CD8-positive, alpha-beta memory T cell (primary cell): ENCODE data around the gene GGTLC1. TPM values are rescaled to one million over a fixed set of nuclear protein-coding genes. Genes with fewer than 3 reads are reported as not detected.
A peak's percentile ranks its signal among the peaks of the same experiment; 100 is the strongest.
"Not testable (repeated sequence)": the region's sequence is repeated elsewhere in the genome, so short reads cannot be mapped to it uniquely, and the experiment has no call there.

ENCODE experiments used
- CTCF ChIA-PET: fragments of 350-600 bp; sonication (Branson Sonifier 250); formaldehyde crosslinking; loops from one replicate; lab custom pipeline; 2021; ENCODE audit warnings: antibody characterized with exemption; lab: Charles Lee
- POLR2A ChIA-PET: fragments of 350-600 bp; sonication (Branson Sonifier 250); formaldehyde crosslinking; loops from one replicate; lab custom pipeline; 2021; ENCODE audit warnings: antibody characterized with exemption; lab: Charles Lee
- DNase-seq, 5 donors: peaks; one replicate each; pipeline versions ENCODE4 v3.0.0 to v3.0.0-alpha.2; 2020 to 2022; ENCODE audit warnings: mixed read lengths in 1 of 5
- H3K27ac ChIP-seq: one replicate; pipeline ENCODE4 v1.7.0; 2013; ENCODE audit warnings: low read depth, mild to moderate bottlenecking, low read length, moderate library complexity
- H3K27me3 ChIP-seq: 2 replicates; pipeline ENCODE4 v1.7.0; 2013; ENCODE audit warnings: low read length, mild to moderate bottlenecking; ENCODE audit not compliant: insufficient read depth, poor library complexity, severe bottlenecking
- H3K36me3 ChIP-seq: 2 replicates; pipeline ENCODE4 v1.7.0; 2013; ENCODE audit warnings: mild to moderate bottlenecking, low read length, moderate library complexity; ENCODE audit not compliant: insufficient read depth
- H3K4me1 ChIP-seq: 2 replicates; pipeline ENCODE4 v1.7.0; 2013; ENCODE audit warnings: mild to moderate bottlenecking, low read length, moderate library complexity; ENCODE audit not compliant: insufficient read depth
- H3K4me3 ChIP-seq: 2 replicates; pipeline ENCODE4 v1.7.0; 2013; ENCODE audit warnings: mild to moderate bottlenecking, low read length
- H3K9me3 ChIP-seq: 2 replicates; pipeline ENCODE4 v1.7.0; 2013; ENCODE audit warnings: mild to moderate bottlenecking, low read length
- H3K27ac Mint-ChIP-seq, 8 donors: one replicate each; pipeline ENCODE4 v1.8.0; 2020 to 2021; ENCODE audit warnings: mixed read lengths in 8 of 8, mild to moderate bottlenecking in 6 of 8, inconsistent platforms in 3 of 8, moderate library complexity in 3 of 8
- H3K27me3 Mint-ChIP-seq, 2 donors: one replicate each; pipeline ENCODE4 v1.8.0; 2020 to 2021; ENCODE audit warnings: mixed read lengths in 2 of 2, mild to moderate bottlenecking in 1 of 2, moderate library complexity in 1 of 2
- H3K36me3 Mint-ChIP-seq, 3 donors: one replicate each; pipeline ENCODE4 v1.8.0; 2020 to 2021; ENCODE audit warnings: mixed read lengths in 3 of 3, inconsistent platforms in 1 of 3, mild to moderate bottlenecking in 1 of 3
- H3K4me1 Mint-ChIP-seq, 3 donors: one replicate each; pipeline ENCODE4 v1.8.0; 2020 to 2021; ENCODE audit warnings: mixed read lengths in 3 of 3, inconsistent platforms in 1 of 3, mild to moderate bottlenecking in 1 of 3
- H3K4me3 Mint-ChIP-seq, 7 donors: one replicate each; pipeline ENCODE4 v1.8.0; 2020 to 2021; ENCODE audit warnings: mixed read lengths in 7 of 7, mild to moderate bottlenecking in 6 of 7, moderate library complexity in 4 of 7, inconsistent platforms in 2 of 7
- H3K9me3 Mint-ChIP-seq, 5 donors: one replicate each; pipeline ENCODE4 v1.8.0; 2020 to 2022; ENCODE audit warnings: mixed read lengths in 5 of 5, mild to moderate bottlenecking in 3 of 5, moderate library complexity in 2 of 5, inconsistent platforms in 1 of 5
- polyA plus RNA-seq: library from polyadenylated mRNA; unstranded; fragments of 300-500 nt; fragmentation: Illumina TruSeq; gene quantifications from one replicate; pipeline ENCODE4 v1.2.3, GENCODE V29; 2021
- total RNA-seq, 2 experiments: library from RNA; stranded (reverse); gene quantifications; one replicate each; pipeline ENCODE4 v1.2.3, GENCODE V29; 2021

The GGTLC1 gene
- total and polyA plus RNA-seq, 3 experiments from 2014 or later = not detected

- Histone ChIP-seq H3K36me3 (no peaks in the 10 kb centered on the region), H3K27ac (no peak overlapping the region), H3K27me3 (no peaks in the 10 kb centered on the region), H3K9me3 (no peaks in the 10 kb centered on the region), H3K4me1 (no peaks in the 10 kb centered on the region), H3K4me3 (no peak overlapping the region)
- POLR2A ChIA-PET = no interaction called here
- DNase-seq = no peak
- H3K4me1 Mint-ChIP-seq = no peaks in the 10 kb centered on the region
- H3K36me3 Mint-ChIP-seq = no peaks in the 10 kb centered on the region
- no peak overlapping the region for H3K4me3 Mint-ChIP-seq
- H3K27me3 Mint-ChIP-seq = peaks cover 8 to 18% of the 10 kb centered on the region in 2 donors
- H3K27ac Mint-ChIP-seq = no peak overlapping the region
- CTCF ChIA-PET = interaction anchor here (1.9 kb wide), 1 partner anchor 65 kb away, joined by 10 read pairs; no protein-coding TSS in a partner anchor
- H3K9me3 Mint-ChIP-seq = no peaks in the 10 kb centered on the region
Observed at GRCh38 chr20:24002896-24003295, 14.3 kb upstream of the GGTLC1 start.

- H3K27ac Mint-ChIP-seq = peak overlapping the region in 1 of 8 donors; percentile 22
- no peaks in the 10 kb centered on the region for H3K4me1 Mint-ChIP-seq
- no peaks in the 10 kb centered on the region for H3K36me3 ChIP-seq
- no peaks in the 10 kb centered on the region for H3K9me3 Mint-ChIP-seq
- H3K27me3 ChIP-seq = no peaks in the 10 kb centered on the region
- POLR2A ChIA-PET = no interaction called here
- peaks cover 8 to 24% of the 10 kb centered on the region in 2 donors for H3K27me3 Mint-ChIP-seq
- no peak overlapping the region for H3K4me3 Mint-ChIP-seq
- H3K4me3 ChIP-seq = no peak overlapping the region
- DNase-seq = no peak
- H3K27ac ChIP-seq = no peak overlapping the region
- CTCF ChIA-PET = interaction anchor here (1.4 to 1.9 kb wide), 2 partner anchors 64 to 65 kb away, joined by 4 to 10 read pairs; no protein-coding TSS in a partner anchor
- no peaks in the 10 kb centered on the region for H3K36me3 Mint-ChIP-seq
- no peaks in the 10 kb centered on the region for H3K9me3 ChIP-seq
- no peaks in the 10 kb centered on the region for H3K4me1 ChIP-seq
Observed at GRCh38 chr20:24001712-24002405, 13.3 kb upstream of the GGTLC1 start.

GRCh38 chr20:23998844-23999243 lies 10.3 kb upstream of the GGTLC1 start:
- Mint-ChIP-seq H3K4me3 (no peak overlapping the region), H3K36me3 (no peaks in the 10 kb centered on the region), H3K4me1 (peaks cover 0 to 4% (median 0%) of the 10 kb centered on the region in 3 donors), H3K9me3 (no peaks in the 10 kb centered on the region), H3K27me3 (peaks cover 5 to 31% of the 10 kb centered on the region in 2 donors), H3K27ac (no peak overlapping the region)
- Histone ChIP-seq H3K27me3 (no peaks in the 10 kb centered on the region), H3K36me3 (no peaks in the 10 kb centered on the region), H3K9me3 (no peaks in the 10 kb centered on the region), H3K4me3 (no peak overlapping the region), H3K27ac (no peak overlapping the region), H3K4me1 (no peaks in the 10 kb centered on the region)
- DNase-seq = no peak
- ChIA-PET CTCF (interaction anchor here (0.8 to 1.2 kb wide), 2 partner anchors 29 to 61 kb away, joined by 3 read pairs; no protein-coding TSS in a partner anchor), POLR2A (no interaction called here)

DNA sequence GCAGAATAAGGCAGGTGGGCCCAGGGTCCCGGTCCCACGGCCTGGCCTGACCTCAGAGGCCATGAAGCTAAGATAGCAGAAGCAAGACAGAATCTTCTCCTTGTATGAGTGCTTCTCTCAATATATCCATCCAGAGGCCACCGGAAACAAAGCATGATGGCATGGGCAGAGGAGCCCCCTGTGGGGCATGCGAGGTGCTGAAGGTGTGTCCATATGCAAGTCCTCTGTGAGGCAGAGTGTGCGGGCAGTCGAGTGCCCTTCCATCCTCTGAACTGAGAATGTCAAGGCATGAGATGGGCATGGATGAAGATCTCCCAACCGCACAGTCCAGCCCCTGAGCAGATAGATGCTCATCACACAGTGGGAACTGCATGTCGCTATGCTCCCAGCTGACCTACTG lies 9.8 kb upstream of the GGTLC1 start:
- ChIA-PET CTCF (interaction anchor here (1.2 kb wide), 1 partner anchor 29 kb away, joined by 3 read pairs; no protein-coding TSS in a partner anchor), POLR2A (no interaction called here)
- no peak overlapping the region for H3K4me3 Mint-ChIP-seq
- H3K27ac Mint-ChIP-seq = peak overlapping the region in 1 of 8 donors; percentile 17
- no peak for DNase-seq
- no peaks in the 10 kb centered on the region for H3K4me1 ChIP-seq
- H3K27me3 Mint-ChIP-seq = peaks cover 5 to 31% of the 10 kb centered on the region in 2 donors
- no peaks in the 10 kb centered on the region for H3K27me3 ChIP-seq
- H3K9me3 ChIP-seq = no peaks in the 10 kb centered on the region
- no peaks in the 10 kb centered on the region for H3K36me3 ChIP-seq
- no peaks in the 10 kb centered on the region for H3K36me3 Mint-ChIP-seq
- no peak overlapping the region for H3K27ac ChIP-seq
- H3K4me3 ChIP-seq = no peak overlapping the region
- peaks cover 0 to 4% (median 0%) of the 10 kb centered on the region in 3 donors for H3K4me1 Mint-ChIP-seq
- no peaks in the 10 kb centered on the region for H3K9me3 Mint-ChIP-seq

- Mint-ChIP-seq H3K4me1 (peaks cover 0 to 4% (median 0%) of the 10 kb centered on the region in 3 donors), H3K36me3 (no peaks in the 10 kb centered on the region), H3K27me3 (peaks cover 4 to 31% of the 10 kb centered on the region in 2 donors), H3K4me3 (no peak overlapping the region), H3K27ac (no peak overlapping the region), H3K9me3 (no peaks in the 10 kb centered on the region)
- CTCF ChIA-PET = interaction anchor here (0.7 to 1.2 kb wide), 3 partner anchors 12 to 33 kb away, joined by 3 to 5 read pairs (median 4); no protein-coding TSS in a partner anchor
- Histone ChIP-seq H3K4me3 (no peak overlapping the region), H3K4me1 (no peaks in the 10 kb centered on the region), H3K27ac (no peak overlapping the region), H3K9me3 (no peaks in the 10 kb centered on the region), H3K36me3 (no peaks in the 10 kb centered on the region), H3K27me3 (no peaks in the 10 kb centered on the region)
- POLR2A ChIA-PET = no interaction called here
- peak; percentile 25 to 67 (median 45) for DNase-seq
Observed at GRCh38 chr20:23995905-23996666, 7.5 kb upstream of the GGTLC1 start.

DNA sequence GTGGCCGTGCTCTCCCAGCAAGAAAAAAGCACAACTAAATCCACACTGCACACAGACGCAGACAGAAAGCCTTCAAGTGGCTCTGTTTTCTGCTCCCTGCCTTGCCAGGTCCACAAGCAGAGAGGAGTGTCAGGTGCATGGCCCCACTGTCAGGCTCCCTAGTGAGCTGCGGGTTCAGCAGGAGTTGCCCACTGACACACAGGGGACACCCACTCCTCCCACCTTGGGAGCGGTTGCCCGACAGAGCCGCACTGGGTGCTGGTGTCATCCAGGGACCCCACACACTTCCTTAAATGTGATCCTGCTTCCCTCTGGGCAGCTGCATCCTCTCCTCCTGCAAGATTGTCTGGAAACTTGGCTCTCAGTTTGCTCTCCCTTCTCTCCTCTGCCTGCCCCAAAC lies 6.7 kb upstream of the GGTLC1 start:
- CTCF ChIA-PET, H3K27ac ChIP-seq, H3K27me3 ChIP-seq, H3K4me3 ChIP-seq, H3K9me3 Mint-ChIP-seq, H3K36me3 ChIP-seq, H3K9me3 ChIP-seq, H3K4me1 ChIP-seq, H3K4me1 Mint-ChIP-seq, POLR2A ChIA-PET, H3K4me3 Mint-ChIP-seq, H3K36me3 Mint-ChIP-seq: not testable (repeated sequence)
- H3K27me3 Mint-ChIP-seq = peaks cover 4 to 28% of the 10 kb centered on the region in 2 donors
- peak in 1 of 5 donors; percentile 19 for DNase-seq
- peak overlapping the region in 1 of 8 donors; percentile 51 for H3K27ac Mint-ChIP-seq

DNA sequence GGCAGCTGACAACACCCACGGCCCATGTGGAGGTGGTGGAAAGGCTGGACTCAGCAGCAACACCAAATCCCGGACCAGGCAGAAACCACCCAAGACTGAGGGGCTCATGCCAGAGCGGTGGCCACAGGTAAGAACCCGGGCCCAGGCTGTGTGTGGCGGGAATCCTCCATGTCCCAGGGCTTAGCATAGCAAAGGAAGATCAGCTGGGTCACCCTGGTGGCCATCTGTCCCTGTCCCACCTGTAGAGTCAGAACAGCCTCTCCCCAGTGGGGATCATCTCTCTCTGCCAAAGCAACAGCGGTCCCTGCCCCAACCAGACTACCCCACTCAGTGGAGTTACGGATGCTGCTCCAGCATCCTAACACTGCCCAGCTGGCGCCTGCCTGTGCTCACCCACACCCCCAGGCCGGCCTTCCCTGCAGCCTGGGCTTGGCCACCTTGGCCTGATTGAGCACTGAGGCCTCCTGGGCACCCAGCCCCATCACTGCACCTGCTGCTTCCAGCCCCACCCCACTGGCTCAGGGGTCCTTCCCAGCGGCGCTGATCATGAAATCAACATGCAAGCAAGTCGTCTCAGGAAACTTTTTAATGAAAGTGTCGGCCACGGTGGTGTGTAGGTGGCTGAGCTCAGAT lies 5.5 kb upstream of the GGTLC1 start:
- H3K27ac Mint-ChIP-seq, H3K27ac ChIP-seq, H3K4me3 Mint-ChIP-seq, DNase-seq, H3K4me1 Mint-ChIP-seq, POLR2A ChIA-PET, H3K4me1 ChIP-seq, H3K36me3 Mint-ChIP-seq, CTCF ChIA-PET, H3K27me3 ChIP-seq, H3K36me3 ChIP-seq, H3K9me3 ChIP-seq, H3K4me3 ChIP-seq, H3K9me3 Mint-ChIP-seq: not testable (repeated sequence)
- H3K27me3 Mint-ChIP-seq = peaks cover 2 to 25% of the 10 kb centered on the region in 2 donors

DNA sequence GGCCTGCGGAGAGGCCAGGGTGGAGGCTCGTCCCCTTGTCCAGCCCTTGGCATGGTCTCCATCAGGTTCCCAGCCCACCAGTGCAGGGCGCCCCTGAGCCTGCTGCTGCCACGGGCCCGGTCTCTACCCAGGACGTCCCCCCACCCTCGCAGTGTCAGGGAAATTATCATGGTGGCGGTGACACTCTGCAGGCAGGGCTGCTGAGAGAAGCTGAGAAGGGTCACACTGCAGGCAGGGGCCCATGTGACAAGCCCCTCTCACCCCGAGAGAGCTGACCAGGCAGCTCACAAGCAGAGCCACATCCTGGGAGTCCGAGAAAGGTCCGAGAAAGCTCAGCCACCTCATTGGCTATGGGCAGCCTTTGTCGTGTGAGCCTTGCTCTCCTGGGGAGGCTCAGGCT lies 4.9 kb upstream of the GGTLC1 start:
- CTCF ChIA-PET, H3K9me3 ChIP-seq, DNase-seq: not testable (repeated sequence)

More for the DNA sequence above, 4.9 kb upstream of the GGTLC1 start:
- POLR2A ChIA-PET, H3K36me3 Mint-ChIP-seq, H3K27ac ChIP-seq, H3K4me1 Mint-ChIP-seq, H3K4me3 Mint-ChIP-seq, H3K27me3 ChIP-seq, H3K4me1 ChIP-seq, H3K4me3 ChIP-seq, H3K36me3 ChIP-seq, H3K9me3 Mint-ChIP-seq: not testable (repeated sequence)
- peak overlapping the region in 1 of 8 donors; percentile 47 for H3K27ac Mint-ChIP-seq
- H3K27me3 Mint-ChIP-seq = peaks cover 0 to 19% of the 10 kb centered on the region in 2 donors
